HUES48 (cell line): ENCODE data around the gene MASP1.

Experiments used
- H3K27ac ChIP-seq: one replicate; pipeline ENCODE4 v1.7.0; 2013; ENCODE audit warnings: low read depth, low read length, inconsistent platforms
- H3K27me3 ChIP-seq: 2 replicates; pipeline ENCODE4 v1.6.1; 2013; ENCODE audit warnings: mild to moderate bottlenecking, low read length; ENCODE audit not compliant: control insufficient read depth, insufficient read depth
- H3K36me3 ChIP-seq: 2 replicates; pipeline ENCODE4 v1.6.1; 2013; ENCODE audit warnings: low read length; ENCODE audit not compliant: control insufficient read depth, insufficient read depth
- H3K4me1 ChIP-seq: 2 replicates; pipeline ENCODE4 v1.6.1; 2013; ENCODE audit warnings: mild to moderate bottlenecking, low read length; ENCODE audit not compliant: control insufficient read depth, insufficient read depth
- H3K4me3 ChIP-seq: 2 replicates; pipeline ENCODE4 v1.5.1; 2013; ENCODE audit warnings: mild to moderate bottlenecking, low read depth, low read length
- H3K9ac ChIP-seq: 2 replicates; pipeline ENCODE4 v1.6.1; 2013; ENCODE audit warnings: mild to moderate bottlenecking, low read depth, low read length, moderate library complexity
- H3K9me3 ChIP-seq: 2 replicates; pipeline ENCODE4 v1.6.1; 2013; ENCODE audit warnings: low read length; ENCODE audit not compliant: control insufficient read depth, insufficient read depth

The MASP1 gene

DNA sequence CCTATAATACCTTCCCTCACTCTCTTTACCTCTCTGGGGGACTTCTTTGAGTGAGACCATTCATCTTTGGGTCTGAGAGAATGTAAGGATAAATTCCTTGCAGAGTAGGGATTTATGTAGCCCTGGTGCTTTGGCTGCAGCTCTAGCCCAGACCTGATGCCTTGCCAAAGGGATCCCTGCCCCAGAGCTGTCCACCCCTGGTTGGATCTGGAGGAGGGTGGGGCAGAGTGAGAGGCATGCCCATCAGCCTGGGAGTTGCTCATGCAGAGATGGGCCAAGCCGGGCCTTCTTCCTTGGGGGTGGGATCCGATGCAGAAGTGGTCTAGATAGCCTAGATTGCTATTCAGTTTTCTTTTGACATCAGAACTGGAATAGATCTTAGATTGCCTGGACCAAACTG is 62.8 kb downstream of the MASP1 start:
- no peaks in the 10 kb centered on the region for H3K36me3 ChIP-seq
- H3K9ac ChIP-seq: no peak overlapping the region
- no peak overlapping the region for H3K4me3 ChIP-seq
- H3K4me1 ChIP-seq: no peaks in the 10 kb centered on the region
- H3K27me3 ChIP-seq: no peaks in the 10 kb centered on the region
- H3K9me3 ChIP-seq: no peaks in the 10 kb centered on the region
- H3K27ac ChIP-seq: no peak overlapping the region

DNA sequence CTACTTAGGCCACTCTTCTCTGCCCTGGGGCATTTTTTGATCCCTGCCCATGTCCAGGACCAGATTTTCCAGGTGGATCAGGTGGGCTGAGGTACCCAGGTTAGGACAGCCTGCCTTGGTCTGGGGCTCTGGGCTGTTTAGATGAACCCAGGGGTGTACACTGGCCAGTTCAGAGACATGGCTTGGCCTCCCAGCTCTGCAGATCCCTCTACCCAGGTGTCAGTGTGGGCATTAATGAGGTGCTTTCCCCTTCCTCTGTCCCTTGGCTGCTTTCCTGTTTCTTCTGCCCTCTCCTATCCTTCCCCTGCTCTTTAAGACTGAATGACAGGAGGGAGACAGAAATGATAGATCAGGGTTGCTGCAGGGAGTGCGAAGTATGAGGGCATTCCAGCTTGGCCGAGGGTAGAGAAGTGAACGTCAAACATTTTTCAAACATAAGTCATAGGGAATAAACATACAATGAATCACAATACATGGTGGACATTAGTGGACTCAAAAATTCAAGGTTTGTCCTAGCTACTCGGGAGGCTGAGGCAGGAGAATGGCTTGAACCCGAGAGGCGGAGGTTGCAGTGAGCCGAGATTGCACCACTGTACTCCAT is 63.8 kb downstream of the MASP1 start:
- H3K9me3 ChIP-seq: no peaks in the 10 kb centered on the region
- H3K36me3 ChIP-seq: no peaks in the 10 kb centered on the region
- no peak overlapping the region for H3K27ac ChIP-seq
- H3K4me3 ChIP-seq: no peak overlapping the region
- H3K4me1 ChIP-seq: no peaks in the 10 kb centered on the region
- H3K9ac ChIP-seq: no peak overlapping the region
- no peaks in the 10 kb centered on the region for H3K27me3 ChIP-seq

DNA sequence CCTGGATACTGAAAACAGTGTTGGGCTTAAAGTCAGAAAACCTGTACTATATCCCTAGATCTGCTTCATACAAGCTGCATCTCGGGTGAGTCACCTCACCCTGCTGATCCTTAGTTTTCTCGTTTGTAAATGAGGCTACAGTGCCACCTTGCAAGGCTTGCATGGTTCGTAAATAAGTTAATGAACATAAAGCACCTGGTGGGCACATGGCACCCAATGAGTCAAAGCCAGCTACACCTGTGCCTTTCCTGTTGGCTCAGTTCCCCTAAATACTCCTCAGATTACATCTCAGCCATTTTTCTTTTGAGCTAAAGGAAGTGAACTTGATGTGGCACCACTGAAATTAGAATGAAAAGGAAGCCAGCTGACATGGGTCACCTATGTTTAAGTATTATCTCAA is 67.7 kb downstream of the MASP1 start:
- Histone ChIP-seq H3K27me3 (no peaks in the 10 kb centered on the region), H3K4me3 (no peak overlapping the region), H3K9ac (no peak overlapping the region), H3K4me1 (no peaks in the 10 kb centered on the region), H3K36me3 (no peaks in the 10 kb centered on the region), H3K9me3 (no peaks in the 10 kb centered on the region), H3K27ac (no peak overlapping the region)

DNA sequence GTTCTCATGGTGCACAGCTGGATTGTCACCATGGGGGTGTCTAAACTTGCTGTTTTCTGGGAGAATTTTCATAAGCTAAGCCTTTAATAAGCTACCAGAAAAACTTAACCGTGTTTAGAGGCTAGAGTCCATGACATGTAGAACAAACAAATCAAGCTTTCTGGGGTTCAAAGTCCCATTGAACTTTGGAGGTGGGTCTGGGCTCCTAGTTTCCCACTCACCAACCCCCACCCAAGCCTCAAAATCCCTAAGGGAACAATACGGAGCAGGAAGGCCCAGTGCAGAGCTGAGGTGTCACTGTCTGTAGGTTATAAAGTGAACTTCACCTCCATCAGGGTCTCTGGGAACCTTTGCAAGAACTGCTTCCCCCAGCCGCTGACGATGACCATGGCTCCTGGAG is 68.7 kb downstream of the MASP1 start:
- Histone ChIP-seq H3K9ac (no peak overlapping the region), H3K27me3 (no peaks in the 10 kb centered on the region), H3K27ac (no peak overlapping the region)

DNA sequence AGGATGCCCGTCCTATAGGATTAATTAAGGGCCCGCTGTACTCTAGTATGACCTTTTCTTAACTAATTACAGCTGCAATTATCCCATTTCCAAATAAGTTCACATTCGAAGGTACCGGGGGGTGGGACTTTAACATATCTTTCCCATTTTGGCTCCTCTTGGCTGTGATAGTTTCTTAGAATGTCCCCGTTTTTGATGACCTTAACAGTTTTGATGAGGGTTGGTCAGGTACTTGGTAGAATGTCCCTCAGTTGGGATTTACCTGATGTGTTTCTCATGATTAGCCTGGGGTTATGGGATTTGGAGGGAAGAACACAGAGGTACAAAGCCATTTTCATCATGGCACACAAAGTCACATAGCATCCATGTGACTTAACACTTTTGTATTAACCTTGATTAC is 76.1 kb downstream of the MASP1 start:
- H3K4me1 ChIP-seq: peaks cover 7% of the 10 kb centered on the region
- H3K36me3 ChIP-seq: no peaks in the 10 kb centered on the region
- H3K4me3 ChIP-seq: no peak overlapping the region
- no peak overlapping the region for H3K9ac ChIP-seq
- no peaks in the 10 kb centered on the region for H3K9me3 ChIP-seq
- H3K27ac ChIP-seq: no peak overlapping the region
- H3K27me3 ChIP-seq: no peaks in the 10 kb centered on the region

More for the DNA sequence above, 68.7 kb downstream of the MASP1 start:
- H3K9me3 ChIP-seq: no peaks in the 10 kb centered on the region
- no peaks in the 10 kb centered on the region for H3K36me3 ChIP-seq
- H3K4me1 ChIP-seq: no peaks in the 10 kb centered on the region
- no peak overlapping the region for H3K4me3 ChIP-seq

DNA sequence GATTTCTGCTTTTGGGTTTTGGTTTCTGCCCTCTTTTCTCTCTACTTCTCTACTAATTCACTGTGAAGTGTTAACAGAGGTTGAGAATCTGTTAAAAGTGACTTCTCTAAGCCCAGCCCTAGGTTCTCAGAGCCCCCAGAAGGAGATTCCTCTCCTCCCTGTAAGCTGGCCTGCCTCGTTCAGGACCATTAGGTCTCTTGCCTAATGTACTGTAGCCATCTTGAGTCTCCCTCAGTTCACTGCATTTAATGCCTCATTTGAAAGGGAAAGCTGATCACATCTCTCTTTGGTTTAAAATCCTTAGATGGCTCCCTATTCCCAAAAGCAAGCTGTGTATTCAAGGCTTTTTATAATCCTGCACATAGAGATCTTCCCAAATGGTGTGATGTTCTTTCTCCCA is 77.9 kb downstream of the MASP1 start:
- H3K4me1 ChIP-seq: peaks cover 15% of the 10 kb centered on the region

DNA sequence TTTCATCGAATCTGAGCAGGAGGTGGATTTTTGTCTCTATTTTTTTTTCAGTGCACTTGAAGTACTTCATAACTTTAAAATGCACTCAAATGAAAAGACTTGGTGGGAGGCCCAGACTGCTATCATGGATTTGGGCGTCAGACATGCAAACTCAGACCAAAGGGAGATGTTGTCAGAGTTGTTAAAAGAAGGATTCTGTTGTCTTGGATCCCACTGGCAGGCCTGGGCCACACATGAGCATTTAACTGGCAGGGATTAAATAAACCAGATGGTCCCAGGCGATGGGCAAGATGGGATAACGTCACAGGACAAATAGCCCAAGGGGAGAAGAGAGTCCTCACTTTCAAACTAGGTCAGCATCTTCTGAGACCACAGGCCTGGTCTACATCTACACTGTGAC is 78.8 kb downstream of the MASP1 start:
- H3K36me3 ChIP-seq: no peaks in the 10 kb centered on the region
- H3K9me3 ChIP-seq: peaks cover 9% of the 10 kb centered on the region
- H3K27ac ChIP-seq: no peak overlapping the region
- no peaks in the 10 kb centered on the region for H3K27me3 ChIP-seq
- H3K9ac ChIP-seq: no peak overlapping the region
- H3K4me3 ChIP-seq: no peak overlapping the region
- H3K4me1 ChIP-seq: peaks cover 15% of the 10 kb centered on the region

More for the DNA sequence above, 77.9 kb downstream of the MASP1 start:
- peaks cover 1% of the 10 kb centered on the region for H3K9me3 ChIP-seq
- H3K4me3 ChIP-seq: no peak overlapping the region
- H3K27me3 ChIP-seq: no peaks in the 10 kb centered on the region
- no peak overlapping the region for H3K9ac ChIP-seq
- H3K36me3 ChIP-seq: no peaks in the 10 kb centered on the region
- no peak overlapping the region for H3K27ac ChIP-seq

DNA sequence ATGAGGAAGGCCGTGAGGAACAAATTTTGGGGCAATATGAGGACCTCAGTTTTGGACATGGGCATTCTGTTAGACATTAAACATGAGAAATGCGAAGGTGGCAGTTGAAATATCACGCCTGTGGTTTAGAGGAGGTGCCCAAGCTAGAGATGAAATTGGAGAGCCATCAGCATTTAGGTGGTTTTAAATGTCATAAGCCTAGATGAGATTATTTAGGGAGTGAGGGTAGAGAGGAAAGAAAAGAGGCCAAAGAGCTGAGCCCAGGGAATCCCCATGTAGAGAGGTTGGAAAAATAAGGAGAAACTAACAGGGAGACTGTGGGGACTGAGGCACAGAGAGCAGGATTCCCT is 79.4 kb downstream of the MASP1 start:
- H3K9me3 ChIP-seq: peaks cover 14% of the 10 kb centered on the region
- no peaks in the 10 kb centered on the region for H3K36me3 ChIP-seq
- no peaks in the 10 kb centered on the region for H3K27me3 ChIP-seq
- H3K4me1 ChIP-seq: peaks cover 15% of the 10 kb centered on the region
- no peak overlapping the region for H3K4me3 ChIP-seq
- no peak overlapping the region for H3K9ac ChIP-seq
- no peak overlapping the region for H3K27ac ChIP-seq

DNA sequence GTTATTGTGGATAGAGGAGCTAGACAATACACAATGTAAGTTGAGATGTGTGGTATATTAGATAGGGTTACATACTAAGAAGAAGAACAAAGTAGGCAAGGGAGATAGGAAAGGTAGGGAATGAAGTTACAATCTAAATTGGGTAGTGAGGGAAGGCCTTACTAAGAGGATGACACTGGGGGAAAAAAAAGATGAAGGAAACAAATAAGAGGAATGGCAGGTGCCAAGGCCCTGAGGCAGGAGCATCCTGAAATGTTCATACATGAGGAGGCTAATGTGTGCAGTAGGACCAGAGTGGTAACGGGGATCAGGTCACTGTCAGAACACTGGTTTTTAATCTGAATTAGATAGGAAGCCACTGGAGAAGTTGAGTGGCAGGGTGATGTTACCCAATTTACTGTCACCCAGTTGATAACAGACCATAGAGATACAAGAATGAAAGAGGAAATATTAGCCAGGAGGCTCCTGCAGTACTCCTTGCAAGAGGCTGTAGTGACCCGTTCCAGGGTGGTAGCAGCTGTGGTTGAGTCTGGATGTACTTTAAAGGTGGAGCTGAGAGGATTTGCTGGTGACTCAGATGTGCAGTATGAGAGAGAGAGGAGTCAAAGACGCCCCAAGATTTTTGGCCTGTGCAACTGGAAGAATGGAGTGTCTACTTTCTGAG is 79.9 kb downstream of the MASP1 start:
- Histone ChIP-seq H3K36me3 (no peaks in the 10 kb centered on the region), H3K9me3 (peaks cover 19% of the 10 kb centered on the region), H3K27ac (no peak overlapping the region), H3K9ac (no peak overlapping the region), H3K4me1 (peaks cover 15% of the 10 kb centered on the region), H3K4me3 (no peak overlapping the region), H3K27me3 (no peaks in the 10 kb centered on the region)

DNA sequence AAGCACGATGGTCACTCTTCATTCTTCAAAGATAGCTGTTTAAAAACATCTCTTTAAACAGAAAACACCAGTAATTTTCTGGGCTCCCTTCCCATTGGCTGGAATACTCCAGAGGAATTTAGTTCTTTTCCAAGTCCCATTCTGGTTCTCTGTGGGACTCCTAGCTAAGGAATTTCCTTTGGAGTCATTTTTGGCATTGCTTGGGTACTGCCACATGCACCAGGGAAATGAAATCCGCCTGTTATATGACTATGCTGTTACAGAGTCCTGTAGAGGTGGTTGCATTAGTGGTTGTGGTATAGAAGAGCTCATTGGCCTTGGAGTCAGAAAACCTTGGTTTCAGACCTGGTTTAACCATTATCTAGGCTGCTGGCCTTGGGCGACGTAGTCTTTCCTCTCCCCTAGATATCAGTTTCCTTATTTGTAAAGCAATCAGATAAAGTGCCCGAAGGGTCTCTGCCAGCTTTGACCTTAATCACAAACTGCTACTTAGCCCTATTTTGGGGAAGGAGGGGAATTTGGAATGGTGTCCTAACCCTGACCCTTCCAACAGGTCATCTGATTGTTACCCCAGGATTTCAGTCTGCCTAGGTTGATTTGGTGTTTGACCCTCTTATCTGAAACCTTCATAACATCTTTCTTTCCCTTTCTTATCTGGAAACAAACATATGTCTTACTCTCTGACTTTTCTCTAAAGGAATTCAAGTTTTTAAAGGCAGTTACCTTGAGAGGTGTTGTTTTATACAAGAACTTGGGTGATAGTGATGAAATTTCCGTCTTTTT is 80.8 kb downstream of the MASP1 start:
- no peak overlapping the region; the same call in 1 of the 2 replicates for H3K4me3 ChIP-seq
- peaks cover 23% of the 10 kb centered on the region for H3K9me3 ChIP-seq
- no peaks in the 10 kb centered on the region for H3K27me3 ChIP-seq
- H3K36me3 ChIP-seq: no peaks in the 10 kb centered on the region
- H3K9ac ChIP-seq: no peak overlapping the region
- H3K27ac ChIP-seq: peak overlapping the region; percentile 26
- H3K4me1 ChIP-seq: peaks cover 15% of the 10 kb centered on the region

DNA sequence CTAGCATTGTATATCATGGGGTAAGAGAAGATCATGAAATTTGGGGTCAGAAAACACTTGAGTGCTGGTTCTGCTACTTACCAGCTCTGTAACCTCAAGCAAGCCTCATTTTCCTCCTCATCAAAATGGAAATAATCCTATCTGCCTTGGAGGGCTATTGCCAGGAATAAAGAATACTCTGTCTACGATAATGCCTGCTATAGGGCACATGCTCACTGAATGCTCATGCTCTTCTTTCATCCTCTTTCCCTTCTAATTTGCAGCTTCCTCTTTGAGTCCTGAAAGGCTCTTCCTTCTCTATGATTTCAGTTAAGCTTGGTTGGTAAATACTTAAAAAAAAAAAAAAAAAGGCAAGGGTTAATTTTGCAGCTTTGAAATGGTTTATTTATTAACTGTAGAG is 81.4 kb downstream of the MASP1 start:
- H3K36me3 ChIP-seq: no peaks in the 10 kb centered on the region
- peaks cover 15% of the 10 kb centered on the region for H3K4me1 ChIP-seq
- no peak overlapping the region for H3K9ac ChIP-seq
- H3K27me3 ChIP-seq: no peaks in the 10 kb centered on the region
- peaks cover 23% of the 10 kb centered on the region for H3K9me3 ChIP-seq
- no peak overlapping the region for H3K27ac ChIP-seq
- H3K4me3 ChIP-seq: no peak overlapping the region
